Activated CD8-positive, alpha-beta T cell treated with anti-CD3 and anti-CD28 coated beads for 36 hours (primary cell): ENCODE results near the gene BRAT1. TPM values are rescaled to one million over a fixed set of nuclear protein-coding genes. Genes with fewer than 3 reads are reported as not detected.

Experiments used
- ATAC-seq: fragments of 200-7000 bp; cut with Tn5 transposase; one replicate; pipeline ENCODE4 v1.10.0; 2021; ENCODE audit warnings: mild to moderate bottlenecking, moderate library complexity
- CTCF ChIA-PET: fragments of 350-600 bp; sonication (Branson Sonifier 250); formaldehyde crosslinking; loops from one replicate; lab custom pipeline; 2021; ENCODE audit warnings: antibody characterized with exemption; lab: Charles Lee
- POLR2A ChIA-PET: fragments of 350-600 bp; sonication (Branson Sonifier 250); formaldehyde crosslinking; loops from one replicate; lab custom pipeline; 2021; ENCODE audit warnings: antibody characterized with exemption; lab: Charles Lee
- DNase-seq: peaks from one replicate; pipeline ENCODE4 v3.0.0-alpha.2; 2020
- H3K27ac Mint-ChIP-seq: one replicate; pipeline ENCODE4 v1.8.0; 2021; ENCODE audit warnings: mild to moderate bottlenecking, mixed read lengths
- H3K27me3 Mint-ChIP-seq: one replicate; pipeline ENCODE4 v1.8.0; 2021; ENCODE audit warnings: mixed read lengths
- H3K36me3 Mint-ChIP-seq: one replicate; pipeline ENCODE4 v1.8.0; 2021; ENCODE audit warnings: low read depth, mixed read lengths
- H3K4me1 Mint-ChIP-seq: one replicate; pipeline ENCODE4 v1.8.0; 2021; ENCODE audit warnings: low read depth, mixed read lengths
- H3K4me3 Mint-ChIP-seq: one replicate; pipeline ENCODE4 v1.8.0; 2021; ENCODE audit warnings: mild to moderate bottlenecking, moderate library complexity, mixed read lengths
- H3K9me3 Mint-ChIP-seq: one replicate; pipeline ENCODE4 v1.8.0; 2021; ENCODE audit warnings: mixed read lengths
- intact Hi-C: fragments of 100-400 bp; cut with micrococcal nuclease; formaldehyde crosslinking; loops from one replicate; pipeline ENCODE4 v1.10.0; 2022
- total RNA-seq, 2 experiments: library from RNA; stranded (reverse); gene quantifications; one replicate each; pipeline ENCODE4 v1.2.3, GENCODE V29; 2021
- TF ChIP-seq, protein P1 (sequence below): fragments of 200-600 bp; IDR thresholded peaks from one replicate; pipeline ENCODE4 v1.8.0; 2022; ENCODE audit warnings: antibody characterized with exemption, mild to moderate bottlenecking

BRAT1 gene
- total RNA-seq, 2 experiments from 2014 or later = 30.9 to 32.6 TPM

DNA sequence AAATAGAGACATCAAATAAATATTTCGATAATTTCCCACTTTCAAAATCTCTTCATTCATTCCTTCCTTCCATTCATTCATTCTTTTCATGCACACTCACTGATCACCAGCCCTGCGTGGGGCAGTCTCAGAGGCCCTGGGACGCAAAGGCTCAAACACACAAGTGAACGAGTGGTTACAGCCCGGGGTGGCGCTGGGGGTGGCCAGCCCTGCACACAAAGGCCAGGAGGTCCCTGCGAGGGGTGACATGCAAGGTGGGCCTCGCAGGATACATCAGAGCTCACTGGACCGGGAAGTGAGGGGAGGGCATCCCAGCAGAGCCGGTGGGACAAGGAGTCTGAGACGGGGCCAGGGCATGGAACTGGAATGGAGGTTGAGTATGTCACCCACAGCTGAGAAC lies 46.6 kb upstream of the BRAT1 start:
- no peak for DNase-seq

DNA sequence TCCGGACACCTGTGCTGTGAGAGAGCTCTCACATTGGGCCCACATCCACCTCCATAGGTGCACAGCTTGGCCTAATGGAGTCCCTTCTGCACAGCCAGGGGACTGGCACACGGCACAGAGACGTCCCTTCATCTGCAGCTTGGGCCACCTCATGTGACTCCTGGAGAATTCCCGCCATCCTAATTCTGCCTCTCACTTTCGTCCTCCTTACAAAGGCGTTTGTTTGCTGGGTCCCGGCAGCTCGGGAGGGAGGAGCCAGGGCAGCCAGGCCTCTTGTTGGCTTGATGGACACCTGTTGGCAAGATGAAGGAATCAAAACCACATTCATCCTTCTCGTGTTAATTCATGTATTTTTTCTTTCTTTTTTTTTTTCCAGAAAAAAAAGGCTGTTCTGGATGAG lies 45.7 kb upstream of the BRAT1 start:
- no peak for ATAC-seq
- peaks cover 3% of the 10 kb centered on the region for H3K36me3 Mint-ChIP-seq
- H3K4me3 Mint-ChIP-seq = no peak overlapping the region
- no peaks in the 10 kb centered on the region for H3K9me3 Mint-ChIP-seq
- intact Hi-C loops = no loop called here
- POLR2A ChIA-PET = no interaction called here
- TF ChIP-seq, protein P1, sequence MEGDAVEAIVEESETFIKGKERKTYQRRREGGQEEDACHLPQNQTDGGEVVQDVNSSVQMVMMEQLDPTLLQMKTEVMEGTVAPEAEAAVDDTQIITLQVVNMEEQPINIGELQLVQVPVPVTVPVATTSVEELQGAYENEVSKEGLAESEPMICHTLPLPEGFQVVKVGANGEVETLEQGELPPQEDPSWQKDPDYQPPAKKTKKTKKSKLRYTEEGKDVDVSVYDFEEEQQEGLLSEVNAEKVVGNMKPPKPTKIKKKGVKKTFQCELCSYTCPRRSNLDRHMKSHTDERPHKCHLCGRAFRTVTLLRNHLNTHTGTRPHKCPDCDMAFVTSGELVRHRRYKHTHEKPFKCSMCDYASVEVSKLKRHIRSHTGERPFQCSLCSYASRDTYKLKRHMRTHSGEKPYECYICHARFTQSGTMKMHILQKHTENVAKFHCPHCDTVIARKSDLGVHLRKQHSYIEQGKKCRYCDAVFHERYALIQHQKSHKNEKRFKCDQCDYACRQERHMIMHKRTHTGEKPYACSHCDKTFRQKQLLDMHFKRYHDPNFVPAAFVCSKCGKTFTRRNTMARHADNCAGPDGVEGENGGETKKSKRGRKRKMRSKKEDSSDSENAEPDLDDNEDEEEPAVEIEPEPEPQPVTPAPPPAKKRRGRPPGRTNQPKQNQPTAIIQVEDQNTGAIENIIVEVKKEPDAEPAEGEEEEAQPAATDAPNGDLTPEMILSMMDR = no peak
- CTCF ChIA-PET = interaction anchor here (0.8 kb wide), 1 partner anchor 33 kb away, joined by 3 read pairs; no protein-coding TSS in a partner anchor
- H3K4me1 Mint-ChIP-seq = no peaks in the 10 kb centered on the region
- no peaks in the 10 kb centered on the region for H3K27me3 Mint-ChIP-seq
- DNase-seq = no peak
- no peak overlapping the region for H3K27ac Mint-ChIP-seq

More for the DNA sequence above, 46.6 kb upstream of the BRAT1 start:
- Mint-ChIP-seq H3K9me3 (no peaks in the 10 kb centered on the region), H3K27me3 (no peaks in the 10 kb centered on the region), H3K4me1 (no peaks in the 10 kb centered on the region), H3K4me3 (no peak overlapping the region), H3K36me3 (peaks cover 3% of the 10 kb centered on the region), H3K27ac (no peak overlapping the region)
- no peak for ATAC-seq
- POLR2A ChIA-PET = no interaction called here
- CTCF ChIA-PET = no interaction called here
- intact Hi-C loops = no loop called here
- TF ChIP-seq, protein P1 = no peak

DNA sequence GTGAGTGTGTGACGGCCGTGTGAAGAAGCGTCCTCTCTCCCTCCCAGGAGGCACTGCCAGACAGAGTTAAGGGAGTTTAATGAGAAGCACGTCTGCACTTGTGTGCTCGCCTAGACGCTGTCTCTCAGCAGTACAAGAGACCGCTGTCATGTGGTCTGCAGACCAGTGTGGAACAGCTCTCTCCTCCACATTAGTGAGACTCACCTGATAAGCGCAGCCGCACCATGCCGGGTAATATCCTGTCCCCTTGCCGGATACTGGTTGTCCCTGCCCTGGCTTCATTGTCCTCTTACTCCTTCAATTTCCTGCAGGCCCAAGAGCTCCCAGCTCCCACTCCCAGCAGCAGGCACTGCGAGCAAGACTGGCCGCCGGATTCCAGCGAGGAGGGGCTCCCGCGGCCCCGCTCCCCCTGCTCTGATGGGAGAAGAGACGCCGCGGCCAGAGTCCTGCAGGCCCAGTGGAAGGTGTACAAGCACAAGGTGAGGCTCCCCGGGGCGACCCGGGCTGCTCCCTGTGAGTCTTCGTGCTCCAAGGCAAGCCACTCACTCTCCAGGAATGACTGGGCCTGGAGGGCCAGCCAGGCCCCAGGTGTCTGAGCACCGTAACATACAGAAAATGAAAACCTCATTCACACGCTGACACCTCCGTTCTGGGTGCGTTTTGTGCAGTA lies 43.0 kb upstream of the BRAT1 start:
- Mint-ChIP-seq H3K4me1 (no peaks in the 10 kb centered on the region), H3K9me3 (no peaks in the 10 kb centered on the region), H3K27ac (no peak overlapping the region), H3K27me3 (no peaks in the 10 kb centered on the region), H3K4me3 (no peak overlapping the region), H3K36me3 (peaks cover 3% of the 10 kb centered on the region)
- DNase-seq (no peak), ATAC-seq (no peak)
- POLR2A ChIA-PET = no interaction called here
- TF ChIP-seq, protein P1 = no peak
- intact Hi-C loops = no loop called here
- CTCF ChIA-PET = no interaction called here

DNA sequence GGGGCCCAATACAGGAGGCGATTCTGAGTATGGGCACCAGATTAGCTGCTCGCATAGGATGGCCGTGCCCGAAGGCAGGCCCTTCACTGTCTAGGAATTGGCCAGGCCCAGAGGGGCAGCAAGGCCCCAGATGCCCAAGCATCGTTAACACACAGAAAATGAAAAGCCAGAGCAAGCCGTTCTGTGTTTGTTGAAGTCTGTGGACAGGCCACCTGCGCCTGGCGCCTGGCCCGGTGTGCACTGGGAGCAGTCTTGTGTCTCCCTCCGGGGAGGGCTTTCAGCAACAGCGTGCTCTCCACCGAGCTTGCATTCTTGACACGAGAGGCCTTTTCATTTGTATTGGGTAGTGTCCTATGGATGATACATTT lies 41.9 kb upstream of the BRAT1 start:
- no peaks in the 10 kb centered on the region for H3K4me1 Mint-ChIP-seq
- no peaks in the 10 kb centered on the region for H3K9me3 Mint-ChIP-seq
- DNase-seq = no peak
- H3K36me3 Mint-ChIP-seq = peaks cover 5% of the 10 kb centered on the region
- ChIA-PET POLR2A (no interaction called here), CTCF (interaction anchor here (1.1 kb wide), 1 partner anchor 22 kb away, joined by 3 read pairs; no protein-coding TSS in a partner anchor)
- no peak overlapping the region for H3K4me3 Mint-ChIP-seq
- TF ChIP-seq, protein P1 = no peak
- ATAC-seq = no peak
- intact Hi-C loops = no loop called here
- H3K27ac Mint-ChIP-seq = no peak overlapping the region
- H3K27me3 Mint-ChIP-seq = no peaks in the 10 kb centered on the region

DNA sequence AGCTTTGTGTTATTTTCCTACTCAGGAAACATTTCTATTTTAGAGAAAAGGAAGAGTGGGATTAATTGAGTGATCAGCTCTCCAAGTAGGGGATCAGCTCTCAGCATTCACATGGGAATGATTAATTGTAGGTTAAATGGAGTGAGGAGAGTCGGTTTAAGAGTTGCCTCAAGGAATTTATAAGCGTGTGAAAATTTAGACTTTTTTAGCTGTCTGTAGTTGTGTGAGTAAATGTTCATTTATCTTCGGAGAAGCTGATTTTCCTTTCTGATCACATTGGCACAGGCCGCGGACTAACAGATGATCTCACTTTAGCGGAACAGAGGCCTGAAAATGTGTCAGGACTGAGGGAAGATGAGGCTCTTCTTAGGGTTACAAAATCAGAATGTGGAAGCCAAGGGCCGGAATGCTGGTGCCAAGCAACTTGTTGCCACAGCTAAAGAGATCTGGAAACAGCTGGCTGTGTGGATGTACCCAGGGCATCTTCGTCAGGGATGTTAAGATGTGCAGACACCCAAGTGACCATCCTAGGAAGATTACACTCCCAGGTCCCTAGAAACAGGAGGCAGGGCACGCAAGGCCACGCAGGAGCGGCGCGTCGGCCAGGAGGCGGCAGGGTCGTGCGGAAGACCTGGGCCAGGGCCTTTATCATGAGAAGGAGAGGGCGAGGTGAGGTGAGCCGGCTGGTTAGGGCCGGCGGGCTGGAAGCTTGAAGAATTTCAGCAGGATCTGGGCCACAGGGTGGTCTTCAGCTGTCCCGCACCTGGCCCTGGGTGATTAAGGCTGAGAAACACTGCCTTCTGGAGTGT lies 41.3 kb upstream of the BRAT1 start:
- no peak overlapping the region for H3K27ac Mint-ChIP-seq
- ChIA-PET POLR2A (no interaction called here), CTCF (interaction anchor here (0.7 to 1.7 kb wide), 3 partner anchors 11 to 114 kb away, joined by 3 to 4 read pairs (median 3); no protein-coding TSS in a partner anchor)
- TF ChIP-seq, protein P1 = no peak
- H3K36me3 Mint-ChIP-seq = peaks cover 5% of the 10 kb centered on the region
- no peak for ATAC-seq
- no peaks in the 10 kb centered on the region for H3K4me1 Mint-ChIP-seq
- H3K9me3 Mint-ChIP-seq = no peaks in the 10 kb centered on the region
- intact Hi-C loops = no loop called here
- no peak overlapping the region for H3K4me3 Mint-ChIP-seq
- H3K27me3 Mint-ChIP-seq = no peaks in the 10 kb centered on the region
- no peak for DNase-seq
